Dermis lymphatic vessel endothelial cell (primary cell): ENCODE measurements around the gene OR5T1. TPM values are rescaled to one million over a fixed set of nuclear protein-coding genes. Genes with fewer than 3 reads are reported as not detected.

Experiments used
- total RNA-seq: library from RNA; depleted of rRNA; stranded (reverse); fragments of >200 nt; gene quantifications from 2 replicates; pipeline ENCODE4 v1.2.1, GENCODE V29; 2014

Gene OR5T1
- total RNA-seq: not detected in 2 replicates

GRCh38 chr11:56273854-56274253, at the start of gene OR5T1:
OR5T1 (plus strand) TSS chr11:56274154; CDS start chr11:56275639, 1,485 bp downstream.

GRCh38 chr11:56234155-56234554, 39.8 kb upstream of the OR5T1 start, which contains the start of gene OR5T2:
OR5T2 (minus strand) TSS chr11:56234255; CDS start chr11:56233062, 1,193 bp downstream.

GRCh38 chr11:56251954-56252353, 22.0 kb upstream of the OR5T1 start, which contains the start of gene OR5T3:
OR5T3 (plus strand) TSS chr11:56252254; CDS start chr11:56252254, 0 bp downstream.

GRCh38 chr11:56292154-56292553, 18.2 kb downstream of the OR5T1 start, which contains the start of gene OR8H1:
OR8H1 (minus strand) TSS chr11:56292254; CDS start chr11:56291062, 1,192 bp downstream.

GRCh38 chr11:56314844-56315243, 40.9 kb downstream of the OR5T1 start, which contains the start of gene OR8K3:
OR8K3 (plus strand) TSS chr11:56315144; CDS start chr11:56318307, 3,163 bp downstream.

Other genes with a start within 250 kb of the OR5T1 start
- not detected in 2 replicates for gene OR5AS1, start 246.5 kb upstream of the OR5T1 start, total RNA-seq
- gene OR8I2, start 180.8 kb upstream of the OR5T1 start, total RNA-seq: not detected in 2 replicates
- gene OR8H2, start 170.5 kb upstream of the OR5T1 start, total RNA-seq: not detected in 2 replicates
- not detected in 2 replicates for gene OR8H3, start 151.8 kb upstream of the OR5T1 start, total RNA-seq
- gene OR8J3, start 134.0 kb upstream of the OR5T1 start, total RNA-seq: not detected in 2 replicates
- gene OR8K5, start 113.8 kb upstream of the OR5T1 start, total RNA-seq: not detected in 2 replicates
- gene OR5J2, start 97.5 kb upstream of the OR5T1 start, total RNA-seq: not detected in 2 replicates
- gene OR5T2, start 39.9 kb upstream of the OR5T1 start, total RNA-seq: not detected in 2 replicates
- gene OR5T3, start 21.9 kb upstream of the OR5T1 start, total RNA-seq: not detected in 2 replicates
- gene OR8H1, start 18.1 kb downstream of the OR5T1 start, total RNA-seq: not detected in 2 replicates
- gene OR8K3, start 41.0 kb downstream of the OR5T1 start, total RNA-seq: not detected in 2 replicates
- not detected in 2 replicates for gene OR8K1, start 71.9 kb downstream of the OR5T1 start, total RNA-seq
- not detected in 2 replicates for gene OR8J1, start 80.1 kb downstream of the OR5T1 start, total RNA-seq
- not detected in 2 replicates for gene OR8U1, start 101.5 kb downstream of the OR5T1 start, total RNA-seq
- not detected in 2 replicates for gene OR5AL1, start 138.5 kb downstream of the OR5T1 start, total RNA-seq
- gene OR5M3, start 199.2 kb downstream of the OR5T1 start, total RNA-seq: not detected in 2 replicates
- not detected in 2 replicates for gene OR5M8, start 217.2 kb downstream of the OR5T1 start, total RNA-seq